GM10248 (cell line): ENCODE measurements around the gene RASAL2.

ENCODE experiments used
- CTCF ChIA-PET: fragments of 300-600 bp; sonication (Branson Sonifier 250); formaldehyde crosslinking; extraction: SDS; loops from one replicate; lab custom pipeline; 2021; ENCODE audit warnings: antibody characterized with exemption; lab: Yijun Ruan, JAX
- POLR2A ChIA-PET: fragments of 350-650 bp; sonication (Branson Sonifier 250); formaldehyde crosslinking; extraction: SDS; loops from one replicate; lab custom pipeline; 2020; ENCODE audit warnings: antibody characterized with exemption; lab: Yijun Ruan, JAX
- DNase-seq: peaks from one replicate; pipeline ENCODE4 v3.0.0; 2012; ENCODE audit errors: extremely low spot score
- CTCF ChIP-seq: IDR thresholded peaks from 2 replicates; pipeline ENCODE4 v1.5.1; 2012; ENCODE audit warnings: mild to moderate bottlenecking, low read depth; ENCODE audit errors: extremely low read depth, missing control alignments, control extremely low read depth

Gene RASAL2

DNA sequence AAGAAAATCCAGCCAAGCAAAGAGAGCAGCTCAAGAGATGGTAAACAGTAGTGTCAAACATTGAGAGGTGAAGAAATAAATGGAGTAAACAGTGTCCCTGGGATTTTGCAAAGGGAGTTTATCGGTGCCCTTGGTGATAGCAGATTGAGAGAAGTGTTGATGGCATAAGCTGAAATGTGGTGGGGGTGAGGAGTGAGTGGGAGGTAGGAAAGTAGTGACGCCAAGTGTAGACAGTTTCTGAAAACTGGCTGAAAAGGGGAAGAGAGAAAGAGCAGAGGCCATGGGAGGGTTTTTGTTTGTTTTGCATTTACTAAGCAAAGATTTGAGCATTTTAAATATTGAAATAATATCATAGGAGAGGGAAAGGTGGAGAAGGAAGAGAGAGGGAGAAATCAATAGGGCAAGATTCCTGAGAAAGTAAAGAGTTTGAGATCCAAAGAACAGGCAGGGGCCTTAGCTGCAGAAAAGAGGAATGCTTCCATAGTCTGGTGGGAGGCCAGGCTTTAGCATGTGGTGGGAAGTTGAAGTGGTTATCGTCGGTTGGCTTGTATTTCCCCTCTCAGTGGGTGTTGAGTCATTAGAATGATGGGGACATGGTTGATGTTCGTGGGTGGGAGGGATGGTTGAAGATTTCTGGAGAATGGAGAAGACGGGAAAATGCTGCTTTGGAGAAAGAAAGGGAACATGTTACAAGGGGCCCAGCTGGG is 26.8 kb upstream of the RASAL2 start:
- POLR2A ChIA-PET: no interaction called here
- no peak for TF ChIP-seq CTCF
- DNase-seq: peak; percentile 67
- CTCF ChIA-PET: interaction anchor here (1.2 to 1.6 kb wide), 4 partner anchors 9 to 52 kb away, joined by 3 to 6 read pairs (median 6); no protein-coding TSS in a partner anchor

- CTCF ChIA-PET: interaction anchor here (0.9 to 1.3 kb wide), 4 partner anchors 12 to 40 kb away, joined by 3 to 4 read pairs (median 3); no protein-coding TSS in a partner anchor
Measured at GRCh38 chr1:178071811-178072210, 22.1 kb upstream of the RASAL2 start.

GRCh38 chr1:178072326-178072725 is 21.6 kb upstream of the RASAL2 start:
- ChIA-PET CTCF (interaction anchor here (0.9 to 1.3 kb wide), 2 partner anchors 11 to 21 kb away, joined by 3 read pairs; no protein-coding TSS in a partner anchor), POLR2A (no interaction called here)
- TF ChIP-seq CTCF: no peak
- DNase-seq: no peak

More at GRCh38 chr1:178071811-178072210, 22.1 kb upstream of the RASAL2 start:
- POLR2A ChIA-PET: no interaction called here
- TF ChIP-seq CTCF: no peak
- DNase-seq: no peak

GRCh38 chr1:178075333-178075732 is 18.6 kb upstream of the RASAL2 start:
- no peak for TF ChIP-seq CTCF
- no peak for DNase-seq
- POLR2A ChIA-PET: no interaction called here
- CTCF ChIA-PET: no interaction called here

DNA sequence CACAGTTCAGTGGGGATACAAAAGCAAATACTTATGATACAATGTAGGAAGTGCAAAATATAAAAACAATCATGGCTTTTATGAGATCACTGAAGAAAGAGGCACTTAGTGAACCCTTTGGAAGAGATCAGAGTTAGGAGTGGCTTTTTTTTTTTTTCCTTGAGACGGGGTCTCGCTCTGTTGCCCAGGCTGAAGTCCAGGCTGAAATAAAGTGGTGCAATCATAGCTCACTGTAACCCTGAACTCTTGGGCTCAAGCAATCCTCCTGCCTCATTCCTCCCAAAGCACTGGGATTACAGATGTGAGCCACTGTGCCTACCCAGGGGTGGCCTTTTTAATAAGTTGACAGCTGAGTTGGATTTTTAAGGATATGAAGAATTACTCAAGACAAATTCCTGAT is 17.3 kb upstream of the RASAL2 start:
- ChIA-PET CTCF (no interaction called here), POLR2A (no interaction called here)
- no peak for TF ChIP-seq CTCF
- no peak for DNase-seq

- DNase-seq: no peak
- ChIA-PET CTCF (no interaction called here), POLR2A (no interaction called here)
- TF ChIP-seq CTCF: no peak
Measured at GRCh38 chr1:178077917-178078316, 16.0 kb upstream of the RASAL2 start.
